ENCODE data around the gene KHDRBS2. TPM values are rescaled to one million over a fixed set of nuclear protein-coding genes. Genes with fewer than 3 reads are reported as not detected.

The KHDRBS2 gene
- 10 to 100 TPM in 1 of 4 donors, 1 to 10 TPM in 2, under 1 TPM in 1; 0.47 to 23.9 (median 3.0) TPM for total RNA-seq

DNA sequence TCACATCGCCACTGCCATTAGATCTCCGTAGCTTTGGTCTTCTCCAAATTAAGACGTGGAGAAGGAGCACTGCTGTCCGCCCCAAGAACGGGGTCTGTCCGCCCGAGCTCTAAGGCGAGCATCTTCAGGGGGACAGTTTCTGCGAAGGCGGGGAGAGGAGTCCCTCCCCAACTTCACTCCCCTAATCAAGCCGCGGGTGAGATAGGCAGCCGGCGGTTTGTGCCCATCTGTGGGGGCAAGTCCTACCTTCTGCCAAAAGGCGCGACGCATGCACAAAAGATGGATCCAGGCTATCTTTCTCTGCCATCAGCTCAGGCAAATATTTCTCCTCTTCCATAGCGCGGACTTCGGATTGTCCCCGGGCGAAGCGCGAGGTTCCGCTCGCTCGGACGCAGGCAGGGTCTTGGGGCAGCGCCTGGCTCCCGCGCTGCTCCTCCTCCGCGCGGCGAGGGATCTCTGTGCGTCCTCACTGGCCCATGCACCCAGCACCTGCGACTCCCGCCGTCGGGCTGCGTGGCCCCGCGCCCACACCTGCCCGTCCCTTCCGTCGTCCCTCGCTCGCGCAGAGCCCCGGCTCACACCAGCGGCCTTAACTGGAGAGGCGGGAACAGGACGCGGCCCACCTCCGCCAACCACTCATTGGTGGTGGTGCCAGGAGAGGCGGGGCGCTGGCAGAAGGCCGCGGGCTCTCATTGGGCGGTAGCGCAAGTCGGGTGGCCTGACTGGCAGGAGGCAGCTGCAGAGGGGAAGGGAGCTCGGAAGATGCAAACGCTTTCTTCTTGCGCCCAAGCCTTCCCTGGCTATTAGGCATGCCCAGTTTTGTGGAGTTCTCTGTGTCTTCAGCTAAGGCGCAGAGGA is at the start of gene KHDRBS2:
Gene KHDRBS2 (minus strand): TSS at position 614 of the 858 bp plus-strand sequence.
- Histone ChIP-seq H3K4me1 (no peaks in the 10 kb centered on the region), H3K4me3 (peak within 1 kb of the TSS; percentile 51 to 65 (median 57)), H3K27me3 (no peaks in the 10 kb centered on the region), H3K36me3 (no peaks in the 10 kb centered on the region), H3K27ac (peak within 1 kb of the TSS; percentile 3 to 76 (median 24)), H3K9me3 (no peaks in the 10 kb centered on the region)
- TF ChIP-seq POLR2A (IDR thresholded peaks at IDR 0.05) = no peak
- TF ChIP-seq, protein P1, sequence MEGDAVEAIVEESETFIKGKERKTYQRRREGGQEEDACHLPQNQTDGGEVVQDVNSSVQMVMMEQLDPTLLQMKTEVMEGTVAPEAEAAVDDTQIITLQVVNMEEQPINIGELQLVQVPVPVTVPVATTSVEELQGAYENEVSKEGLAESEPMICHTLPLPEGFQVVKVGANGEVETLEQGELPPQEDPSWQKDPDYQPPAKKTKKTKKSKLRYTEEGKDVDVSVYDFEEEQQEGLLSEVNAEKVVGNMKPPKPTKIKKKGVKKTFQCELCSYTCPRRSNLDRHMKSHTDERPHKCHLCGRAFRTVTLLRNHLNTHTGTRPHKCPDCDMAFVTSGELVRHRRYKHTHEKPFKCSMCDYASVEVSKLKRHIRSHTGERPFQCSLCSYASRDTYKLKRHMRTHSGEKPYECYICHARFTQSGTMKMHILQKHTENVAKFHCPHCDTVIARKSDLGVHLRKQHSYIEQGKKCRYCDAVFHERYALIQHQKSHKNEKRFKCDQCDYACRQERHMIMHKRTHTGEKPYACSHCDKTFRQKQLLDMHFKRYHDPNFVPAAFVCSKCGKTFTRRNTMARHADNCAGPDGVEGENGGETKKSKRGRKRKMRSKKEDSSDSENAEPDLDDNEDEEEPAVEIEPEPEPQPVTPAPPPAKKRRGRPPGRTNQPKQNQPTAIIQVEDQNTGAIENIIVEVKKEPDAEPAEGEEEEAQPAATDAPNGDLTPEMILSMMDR (IDR thresholded peaks at IDR 0.05) = no peak
- peak; percentile 78 to 94 (median 90) for DNase-seq

DNA sequence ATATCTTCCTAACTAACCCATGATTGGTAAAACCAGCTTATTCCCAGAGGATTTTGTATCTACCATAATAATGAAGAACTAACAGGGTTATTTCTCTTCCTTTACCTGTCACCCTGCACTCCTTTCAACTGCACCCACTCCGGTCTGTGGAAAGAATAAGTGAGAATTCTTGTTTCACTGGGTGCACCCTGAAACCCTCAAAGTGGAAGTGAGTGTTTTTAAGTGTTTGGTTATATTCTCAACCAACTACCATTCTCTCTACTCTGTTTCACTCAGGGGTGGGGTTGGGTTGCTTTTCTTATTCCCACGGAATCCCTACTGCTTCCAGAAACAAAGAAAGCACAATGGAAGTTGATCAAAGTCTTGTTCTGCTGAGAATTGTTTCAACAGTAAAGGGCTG is 42.6 kb upstream of the KHDRBS2 start:
- no peaks in the 10 kb centered on the region for H3K9me3 ChIP-seq
- H3K36me3 ChIP-seq = no peaks in the 10 kb centered on the region
- TF ChIP-seq POLR2A (IDR thresholded peaks at IDR 0.05) = no peak
- TF ChIP-seq, protein P1 (IDR thresholded peaks at IDR 0.05) = no peak
- H3K27ac ChIP-seq = no peak overlapping the region
- H3K4me3 ChIP-seq = no peak overlapping the region
- H3K27me3 ChIP-seq = no peaks in the 10 kb centered on the region
- H3K4me1 ChIP-seq = no peaks in the 10 kb centered on the region
- DNase-seq = no peak

DNA sequence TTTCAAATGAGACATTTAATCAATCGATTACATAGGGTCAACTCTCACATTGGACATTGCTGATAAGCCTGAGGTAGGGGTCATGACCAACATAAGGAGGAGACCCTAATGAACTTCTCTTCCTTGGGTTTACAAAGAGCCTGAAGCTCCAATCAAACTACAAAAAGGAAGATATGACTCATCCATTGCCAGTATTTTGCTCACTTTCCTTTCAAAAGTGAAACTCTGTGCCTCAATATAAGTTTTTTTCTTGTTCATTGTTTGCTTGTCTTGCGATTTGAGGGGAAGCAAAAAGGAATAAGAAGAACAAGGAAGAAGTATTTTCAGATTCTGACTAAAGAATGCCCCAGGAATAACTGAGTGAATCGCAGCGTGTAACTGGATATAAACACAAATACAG is 38.8 kb upstream of the KHDRBS2 start:
- no peaks in the 10 kb centered on the region for H3K27me3 ChIP-seq
- no peaks in the 10 kb centered on the region for H3K9me3 ChIP-seq
- no peaks in the 10 kb centered on the region for H3K4me1 ChIP-seq
- H3K36me3 ChIP-seq = no peaks in the 10 kb centered on the region
- H3K27ac ChIP-seq = no peak overlapping the region
- no peak for DNase-seq
- no peak for TF ChIP-seq POLR2A (IDR thresholded peaks at IDR 0.05)
- TF ChIP-seq, protein P1 (IDR thresholded peaks at IDR 0.05) = no peak
- no peak overlapping the region for H3K4me3 ChIP-seq

DNA sequence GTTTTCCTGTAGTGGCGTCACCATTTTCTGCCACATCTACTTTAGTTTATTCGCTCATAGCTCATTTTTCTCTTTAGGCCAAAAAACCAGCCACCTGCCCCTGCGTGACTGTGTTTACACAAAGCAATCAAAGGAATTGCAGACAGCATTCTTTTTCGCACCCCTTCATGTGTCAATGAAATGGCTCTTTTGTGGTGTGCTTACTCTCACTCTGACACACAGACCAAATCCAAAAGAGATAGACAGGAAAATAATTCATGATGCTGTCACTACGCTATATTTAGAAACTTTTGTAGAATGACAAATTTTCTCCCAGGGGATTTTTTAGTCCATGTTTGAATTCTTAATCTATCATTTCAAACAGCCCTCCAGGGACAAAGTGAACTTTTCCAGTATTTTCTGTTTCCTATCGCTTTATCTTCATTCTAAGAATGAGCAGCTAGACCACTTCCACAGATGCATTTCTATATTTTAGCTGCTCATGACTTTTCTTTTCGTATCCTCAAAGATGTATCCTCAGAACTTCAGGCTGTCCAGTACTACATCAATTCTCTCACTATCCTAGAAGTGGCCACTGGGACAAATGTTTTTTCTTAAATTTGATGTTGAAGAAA is 37.9 kb upstream of the KHDRBS2 start:
- H3K4me1 ChIP-seq = no peaks in the 10 kb centered on the region
- no peaks in the 10 kb centered on the region for H3K9me3 ChIP-seq
- H3K27ac ChIP-seq = no peak overlapping the region
- no peak overlapping the region for H3K4me3 ChIP-seq
- TF ChIP-seq, protein P1 (IDR thresholded peaks at IDR 0.05) = no peak
- TF ChIP-seq POLR2A (IDR thresholded peaks at IDR 0.05) = no peak
- DNase-seq = no peak
- H3K27me3 ChIP-seq = no peaks in the 10 kb centered on the region
- no peaks in the 10 kb centered on the region for H3K36me3 ChIP-seq

DNA sequence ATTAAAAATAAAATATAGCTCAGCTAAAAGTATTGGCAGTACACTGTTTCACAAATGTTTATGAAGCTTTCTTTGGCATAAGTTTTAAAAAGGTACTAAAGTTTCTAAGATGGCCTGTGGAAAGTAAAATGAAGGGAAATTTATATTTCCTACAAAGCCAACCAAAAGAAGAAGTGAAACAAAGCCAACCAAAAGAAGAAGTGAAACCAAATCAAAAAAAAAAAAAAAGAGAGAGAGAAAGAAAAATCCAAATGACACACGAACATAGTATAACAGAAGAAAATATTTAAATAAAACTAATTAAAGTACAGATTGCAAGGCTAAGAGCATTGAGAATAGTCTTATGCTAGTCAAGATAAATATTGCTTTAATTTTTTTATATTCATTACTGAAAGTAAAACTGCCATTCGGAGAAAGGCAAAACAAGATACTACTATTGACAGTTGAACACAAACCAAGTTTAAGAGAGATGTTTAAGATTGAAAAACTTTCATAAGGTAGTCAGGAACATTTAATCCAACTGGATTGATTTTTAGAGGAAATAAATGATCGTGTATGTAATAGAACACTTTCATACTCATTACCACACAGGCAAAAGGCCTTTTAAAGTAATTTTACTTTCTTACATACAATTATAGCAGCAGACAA is 12.8 kb upstream of the KHDRBS2 start:
- H3K4me3 ChIP-seq = no peak overlapping the region
- DNase-seq = no peak
- no peak overlapping the region for H3K27ac ChIP-seq
- H3K9me3 ChIP-seq = peaks cover 0 to 3% (median 0%) of the 10 kb centered on the region in 4 donors
- H3K27me3 ChIP-seq = no peaks in the 10 kb centered on the region
- H3K4me1 ChIP-seq = no peaks in the 10 kb centered on the region
- H3K36me3 ChIP-seq = no peaks in the 10 kb centered on the region
- no peak for TF ChIP-seq POLR2A (IDR thresholded peaks at IDR 0.05)
- TF ChIP-seq, protein P1 (IDR thresholded peaks at IDR 0.05) = no peak

All from Peyer's patch (tissue), 4 donors.